Uterus (tissue), 2 donors: ENCODE results near the gene CEP63.

Experiments used
- POLR2A ChIP-seq, 2 donors: fragments of 450-650 bp; IDR thresholded peaks; one replicate each; pipeline ENCODE4 v1.6.1; 2016; ENCODE audit warnings: antibody characterized with exemption in 2 of 2, mild to moderate bottlenecking in 1 of 2, moderate library complexity in 1 of 2
- TF ChIP-seq, protein P1 (sequence below), 4 experiments: fragments of 200-600 bp in 2 of 4; fragments of 450-650 bp in 2 of 4; sonication (generic) in 2 of 4; IDR thresholded peaks; one replicate each; pipeline ENCODE4 v1.5.1; 2016 to 2019; ENCODE audit warnings: antibody characterized with exemption in 4 of 4, mild to moderate bottlenecking in 2 of 4, moderate library complexity in 1 of 4

DNA sequence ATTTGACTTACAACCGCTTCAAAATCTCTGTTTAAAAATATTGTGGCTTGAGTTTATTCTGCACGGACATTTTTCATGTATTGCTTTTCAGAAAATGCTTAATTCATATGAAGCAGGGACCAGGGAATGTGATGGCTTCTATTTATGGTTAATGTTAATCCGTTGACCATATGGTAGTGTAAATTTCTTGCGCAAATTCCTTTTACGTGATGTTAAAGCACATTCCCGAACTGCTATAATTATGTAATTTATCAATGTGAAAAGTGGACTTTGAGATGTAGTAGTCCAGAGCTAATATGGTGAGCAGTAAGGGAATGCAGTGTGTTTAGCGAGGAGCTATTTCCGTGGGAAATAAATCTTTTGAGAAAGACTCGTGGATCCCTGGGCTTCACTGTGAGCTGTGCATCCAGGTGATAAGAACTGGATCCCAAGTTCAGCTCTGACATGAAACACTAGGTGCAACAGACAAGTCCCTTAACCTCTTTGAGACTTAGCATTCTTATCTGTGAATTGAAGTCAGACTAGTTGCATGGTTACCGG lies 27.4 kb upstream of the CEP63 start:
- TF ChIP-seq, protein P1, sequence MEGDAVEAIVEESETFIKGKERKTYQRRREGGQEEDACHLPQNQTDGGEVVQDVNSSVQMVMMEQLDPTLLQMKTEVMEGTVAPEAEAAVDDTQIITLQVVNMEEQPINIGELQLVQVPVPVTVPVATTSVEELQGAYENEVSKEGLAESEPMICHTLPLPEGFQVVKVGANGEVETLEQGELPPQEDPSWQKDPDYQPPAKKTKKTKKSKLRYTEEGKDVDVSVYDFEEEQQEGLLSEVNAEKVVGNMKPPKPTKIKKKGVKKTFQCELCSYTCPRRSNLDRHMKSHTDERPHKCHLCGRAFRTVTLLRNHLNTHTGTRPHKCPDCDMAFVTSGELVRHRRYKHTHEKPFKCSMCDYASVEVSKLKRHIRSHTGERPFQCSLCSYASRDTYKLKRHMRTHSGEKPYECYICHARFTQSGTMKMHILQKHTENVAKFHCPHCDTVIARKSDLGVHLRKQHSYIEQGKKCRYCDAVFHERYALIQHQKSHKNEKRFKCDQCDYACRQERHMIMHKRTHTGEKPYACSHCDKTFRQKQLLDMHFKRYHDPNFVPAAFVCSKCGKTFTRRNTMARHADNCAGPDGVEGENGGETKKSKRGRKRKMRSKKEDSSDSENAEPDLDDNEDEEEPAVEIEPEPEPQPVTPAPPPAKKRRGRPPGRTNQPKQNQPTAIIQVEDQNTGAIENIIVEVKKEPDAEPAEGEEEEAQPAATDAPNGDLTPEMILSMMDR (IDR thresholded peaks at IDR 0.05): no peak
- TF ChIP-seq POLR2A (IDR thresholded peaks at IDR 0.05): no peak
